HepG2 (cell line): ENCODE measurements around the gene ZNF48. TPM values are rescaled to one million over a fixed set of nuclear protein-coding genes. Genes with fewer than 3 reads are reported as not detected.

Experiments used
- ARID5B ChIP-seq: IDR thresholded peaks from 2 replicates; pipeline ENCODE4 v1.4.0; 2020; ENCODE audit warnings: mild to moderate bottlenecking, missing genetic modification reagents
- ATF2 ChIP-seq: sonication (generic); formaldehyde crosslinking; IDR thresholded peaks from 2 replicates; pipeline ENCODE4 v1.4.0; 2020; ENCODE audit warnings: missing genetic modification reagents
- CREB1 ChIP-seq, 2 experiments: fragments of 450-650 bp in 1 of 2; IDR thresholded peaks; 2 replicates each; pipeline ENCODE4 v1.6.1; 2016 to 2017; ENCODE audit warnings: control low read depth in 1 of 2, mild to moderate bottlenecking in 1 of 2, missing compliant biosample characterization in 1 of 2, missing genetic modification characterization in 1 of 2
- CREB3 ChIP-seq: sonication (generic); formaldehyde crosslinking; IDR thresholded peaks from 2 replicates; pipeline ENCODE4 v1.5.0; 2020; ENCODE audit warnings: missing genetic modification reagents
- GMEB2 ChIP-seq: IDR thresholded peaks from 2 replicates; pipeline ENCODE4 v1.6.1; 2016; ENCODE audit warnings: missing biosample characterization, missing genetic modification reagents, low read depth
- HNRNPH1 ChIP-seq: fragments of 200-400 bp; formaldehyde crosslinking; optimal IDR thresholded peaks from 2 replicates; pipeline ENCODE3; 2017; ENCODE audit warnings: mild to moderate bottlenecking, low read depth, low read length
- MAFF ChIP-seq: IDR thresholded peaks from 2 replicates; pipeline ENCODE4 v1.6.1; 2011; ENCODE audit warnings: low read depth, low read length, improper control_type of control experiment
- MBD4 ChIP-seq: IDR thresholded peaks from 2 replicates; pipeline ENCODE4 v1.6.1; 2012; ENCODE audit warnings: low read length, inconsistent platforms, borderline replicate concordance
- MLX ChIP-seq: IDR thresholded peaks from 2 replicates; pipeline ENCODE4 v1.6.1; 2016
- MXD1 ChIP-seq: sonication (generic); formaldehyde crosslinking; IDR thresholded peaks from 2 replicates; pipeline ENCODE4 v1.4.0; 2020; ENCODE audit warnings: mild to moderate bottlenecking, missing genetic modification reagents
- NCOR1 ChIP-seq: fragments of 200-600 bp; sonication (generic); IDR thresholded peaks from 2 replicates; pipeline ENCODE4 v1.7.0; 2017; ENCODE audit warnings: antibody characterized with exemption, low read length, borderline replicate concordance
- STAG1 ChIP-seq: sonication (generic); formaldehyde crosslinking; IDR thresholded peaks from 2 replicates; pipeline ENCODE4 v1.4.0; 2020; ENCODE audit warnings: missing genetic modification reagents
- TEF ChIP-seq: sonication (generic); formaldehyde crosslinking; IDR thresholded peaks from 2 replicates; pipeline ENCODE4 v1.5.0; 2020; ENCODE audit warnings: missing genetic modification reagents
- ZMYM3 ChIP-seq: sonication (generic); formaldehyde crosslinking; IDR thresholded peaks from 2 replicates; pipeline ENCODE4 v1.5.1; 2020; ENCODE audit warnings: mild to moderate bottlenecking, missing genetic modification reagents
- ZNF3 ChIP-seq: IDR thresholded peaks from 2 replicates; pipeline ENCODE4 v1.7.0; 2017; ENCODE audit warnings: inconsistent platforms
- ZNF580 ChIP-seq: IDR thresholded peaks from 2 replicates; pipeline ENCODE4 v1.6.1; 2016; ENCODE audit warnings: low read depth, borderline replicate concordance
- ZNF772 ChIP-seq: sonication (generic); formaldehyde crosslinking; IDR thresholded peaks from 2 replicates; pipeline ENCODE4 v1.5.0; 2020; ENCODE audit warnings: mild to moderate bottlenecking, missing genetic modification reagents
- polyA plus RNA-seq, 8 experiments: library from polyadenylated mRNA; depleted of rRNA in 3 of 8; stranded (reverse) in 7 of 8; unstranded in 1 of 8; fragments of >200 nt; fragmentation: Illumina TruSeq in 4 of 8; extraction: Trizol in 4 of 8; gene quantifications; 2 replicates each; pipeline versions ENCODE4 v1.2.1 to v1.2.3, GENCODE V29; 2011 to 2016; ENCODE audit warnings: low read depth in 4 of 8, missing spikeins in 1 of 8, mixed read lengths in 1 of 8; ENCODE audit not compliant: insufficient read depth in 1 of 8
- total RNA-seq, 5 experiments: library from RNA; depleted of rRNA; stranded (reverse); fragments of >200 nt; fragmentation: Illumina TruSeq; extraction: Trizol; gene quantifications; 2 replicates each; pipeline ENCODE4 v1.2.3, GENCODE V29; 2016; ENCODE audit warnings: low read depth in 1 of 5

ZNF48 gene
- total and polyA plus RNA-seq, 2 of the 13 experiments (the other 11 are each of a cell fraction or from before 2014, with no cell fraction given): 9.9 to 12.3 TPM

GRCh38 chr16:30395155-30395991 is at the start of gene ZNF48 (continued):
- TF ChIP-seq MLX (peak; percentile 62), HNRNPH1 (no peak), STAG1 (peak; percentile 70), ZNF3 (CRISPR knock-in tag) (no peak), ZNF772 (CRISPR knock-in tag) (no peak), ZMYM3 (peak; percentile 86), MXD1 (CRISPR knock-in tag) (peak; percentile 93), MAFF (no peak), NCOR1 (0 out of 2 replicates have a peak, but pooled peaks have one; percentile 10), CREB1 (IDR thresholded peaks at IDR 0.05) (peak; percentile 54; the same call in 1 of the 2 replicates), CREB1 (CRISPR knock-in tag; IDR thresholded peaks at IDR 0.05) (no peak), GMEB2 (peak; percentile 57; the same call in 1 of the 2 replicates), ARID5B (CRISPR knock-in tag) (peak; percentile 54; the same call in 1 of the 2 replicates), ATF2 (CRISPR knock-in tag) (peak; percentile 73), MBD4 (no peak), ZNF580 (CRISPR knock-in tag) (peak; percentile 83; the same call in 1 of the 2 replicates), CREB3 (CRISPR knock-in tag) (no peak), TEF (CRISPR knock-in tag) (no peak)
